CD4-positive, alpha-beta T cell treated with Interleukin-15 for 1 hour (primary cell): ENCODE data around the gene CSNK1E.
A peak's percentile ranks its signal among the peaks of the same experiment; 100 is the strongest.

ENCODE experiments used
- DNase-seq: peaks from one replicate; pipeline ENCODE4 v3.0.0-alpha.2; 2020

CSNK1E gene

DNA sequence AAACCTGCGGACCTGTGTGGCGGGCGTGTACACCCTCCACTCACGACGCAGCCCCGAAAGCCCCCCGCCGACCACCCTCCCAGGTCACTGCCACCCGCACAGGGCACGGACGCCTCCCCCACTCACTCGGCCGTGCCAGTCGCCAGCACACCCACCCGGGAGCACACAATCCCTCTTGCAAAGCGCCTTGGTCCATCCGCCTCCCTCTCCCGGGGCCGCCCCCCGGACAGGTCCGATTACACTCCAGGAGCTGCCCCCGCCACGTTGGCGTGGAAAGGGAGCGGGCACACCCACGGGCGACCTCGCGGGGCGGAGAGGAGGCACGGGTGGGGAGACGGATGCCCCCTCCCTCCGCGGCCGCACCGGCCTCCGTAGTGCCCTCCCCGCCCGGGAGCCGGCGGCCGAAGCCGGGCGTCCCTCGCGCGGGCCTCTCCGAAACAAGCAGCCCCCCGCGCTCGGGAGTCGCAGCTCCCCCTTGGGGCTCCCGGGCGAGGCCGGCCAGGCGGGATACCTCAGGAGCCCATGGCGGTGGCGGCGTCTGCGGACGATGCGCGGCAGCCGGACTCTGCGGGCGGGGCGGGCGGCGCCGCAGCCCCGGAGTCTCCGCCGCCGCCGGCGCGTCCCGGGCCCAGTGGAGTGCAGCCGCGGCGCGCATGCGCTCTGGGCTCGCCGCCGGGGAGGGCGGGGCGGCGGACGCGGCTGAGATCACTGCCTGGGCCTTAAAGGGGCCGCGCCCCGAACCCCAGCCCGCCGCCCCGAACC is 44.7 kb downstream of the CSNK1E start, which contains the start of gene TMEM184B:
Gene TMEM184B (minus strand): TSS at position 638 of the 762 bp plus-strand sequence. CDS start 25,049 bp downstream, outside the sequence.
- peak; percentile 85 for DNase-seq

DNA sequence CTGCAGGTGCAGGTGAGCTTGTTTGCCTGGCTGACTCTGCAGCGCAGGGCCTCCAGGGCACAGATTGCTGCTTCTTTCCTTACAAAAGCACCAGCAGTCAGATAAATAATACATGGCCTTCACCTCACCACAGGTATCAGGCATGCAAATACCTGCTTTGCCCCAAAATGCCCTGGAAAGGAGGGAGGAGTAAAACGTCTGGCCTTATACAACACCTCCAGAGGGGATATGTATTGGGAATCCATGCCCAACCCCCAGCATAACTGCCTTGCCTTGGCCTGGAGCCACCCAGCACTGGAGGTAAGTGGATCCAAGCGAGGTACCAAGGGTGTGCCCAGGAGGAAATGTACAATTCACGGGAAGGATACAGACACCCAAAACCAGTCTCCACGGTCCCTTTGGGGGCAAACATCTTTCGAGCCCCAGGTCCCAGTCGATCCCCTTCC is 45.3 kb downstream of the CSNK1E start:
- DNase-seq = no peak

DNA sequence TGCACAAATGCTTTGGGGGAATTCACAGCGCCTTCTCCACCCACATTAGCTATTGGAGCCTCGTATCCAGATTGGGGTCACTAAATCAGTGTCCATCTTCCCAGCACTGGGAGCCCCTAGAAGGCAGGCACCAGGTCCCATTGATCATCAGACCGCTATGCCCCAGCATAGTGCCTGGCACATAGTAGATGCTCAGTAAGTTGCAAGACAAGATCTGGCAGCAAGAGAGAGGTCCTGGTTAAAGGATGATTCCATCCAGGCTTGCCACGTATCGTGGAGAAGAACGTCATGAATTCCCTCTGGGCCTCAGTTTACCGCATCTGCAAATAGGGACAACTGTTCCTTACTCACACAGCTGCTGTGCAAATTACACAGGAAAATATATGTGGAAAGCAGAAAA is 46.1 kb downstream of the CSNK1E start:
- no peak for DNase-seq

DNA sequence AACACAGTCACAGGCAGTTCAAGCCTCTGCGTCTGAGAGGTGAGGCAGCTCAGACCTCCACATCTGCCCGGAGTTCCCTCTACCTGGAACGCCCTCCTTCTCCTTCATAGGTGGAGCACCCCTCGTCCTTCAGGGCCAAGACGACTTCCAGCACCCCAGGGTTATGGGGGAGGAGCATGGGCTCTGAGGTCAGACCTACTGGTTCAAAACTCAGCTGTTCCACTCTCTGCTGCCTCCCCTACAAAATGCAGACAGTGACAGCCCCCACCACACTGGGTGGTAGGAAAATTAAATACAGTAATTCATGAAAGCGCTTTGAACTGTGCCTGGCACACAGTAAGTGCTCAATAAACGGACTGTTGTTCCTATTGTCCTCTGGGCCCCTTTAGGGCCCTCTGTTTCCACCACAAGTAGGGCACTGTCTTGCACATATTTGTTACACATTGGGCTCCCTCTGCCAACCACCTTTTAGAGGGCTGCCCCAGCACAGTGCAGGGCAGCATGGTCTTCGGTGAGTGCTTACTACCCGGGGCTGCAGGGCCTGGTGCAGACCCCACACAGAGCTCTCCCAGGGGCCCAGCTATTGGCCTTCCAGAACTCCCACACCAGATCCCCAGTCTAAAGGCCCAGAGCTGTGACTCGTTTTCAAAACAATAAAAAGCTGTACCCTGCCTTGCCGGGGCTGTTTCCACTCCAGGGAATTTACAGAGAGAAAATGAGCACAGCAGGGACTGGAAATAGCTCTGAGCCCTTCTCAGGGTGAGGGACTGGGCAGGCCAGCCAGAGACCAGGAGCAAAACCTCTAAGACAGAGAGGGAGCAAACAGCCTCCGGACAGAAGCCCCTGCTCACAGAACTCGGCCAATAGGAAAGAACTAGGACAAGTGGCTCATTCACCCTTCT is 46.9 kb downstream of the CSNK1E start:
- no peak for DNase-seq

DNA sequence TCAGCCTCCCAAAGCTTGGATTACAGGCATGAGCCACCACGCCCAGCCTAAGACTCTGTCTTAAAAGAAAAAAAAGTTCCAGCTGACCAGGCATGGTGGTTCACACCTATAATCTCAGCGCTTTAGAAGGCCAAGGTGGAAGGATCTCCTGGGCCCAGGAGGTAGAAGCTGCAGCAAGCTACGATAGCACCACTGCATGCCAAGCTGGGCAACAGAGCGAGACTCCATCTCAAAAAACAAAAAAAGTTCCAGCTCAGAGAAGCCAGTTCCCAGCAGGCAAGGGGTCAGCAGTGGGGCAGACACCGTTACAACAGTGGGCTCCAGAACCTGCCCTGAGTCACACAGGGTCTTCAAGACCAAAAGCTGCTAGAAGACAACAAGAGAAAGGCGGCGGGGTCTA is 47.8 kb downstream of the CSNK1E start:
- no peak for DNase-seq

DNA sequence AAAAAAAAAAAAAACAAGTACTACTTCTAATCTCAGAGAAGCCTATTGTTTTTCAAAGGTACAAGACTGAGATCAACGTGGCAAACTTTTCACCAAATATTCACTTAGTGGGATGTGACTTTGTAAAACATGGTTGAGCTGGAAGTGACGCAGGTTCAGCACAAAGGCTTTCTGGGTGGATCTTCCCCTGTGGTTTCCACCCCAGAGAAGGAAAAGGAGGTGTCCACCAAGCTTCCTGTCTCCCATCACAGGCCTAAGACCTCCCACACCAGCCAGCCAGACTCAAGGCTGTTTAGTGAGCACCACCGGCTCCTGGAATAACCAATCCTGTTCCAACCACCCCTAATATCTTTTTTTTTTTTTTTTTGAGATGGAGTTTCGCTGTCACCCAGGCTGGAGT is 50.1 kb downstream of the CSNK1E start:
- DNase-seq = peak; percentile 74

DNA sequence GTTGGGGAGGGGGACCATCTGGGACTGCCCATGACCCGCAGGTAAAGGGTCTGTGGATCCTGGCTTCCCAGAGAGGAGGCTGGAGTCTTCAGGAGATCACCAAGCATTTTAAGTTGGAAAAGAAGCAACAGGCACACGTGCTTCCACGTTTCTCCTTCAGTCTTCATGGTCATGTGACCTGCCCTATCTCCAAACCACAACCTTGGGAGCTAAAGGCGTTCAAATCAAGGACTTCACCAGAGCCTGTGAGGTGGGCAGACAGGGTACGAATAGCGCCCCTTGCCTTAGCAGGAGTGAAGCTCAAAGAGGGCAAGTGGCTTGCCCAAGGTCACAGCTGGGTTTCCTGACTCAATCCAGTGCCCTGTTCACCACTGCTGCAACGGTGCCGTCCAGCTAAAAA is 51.1 kb downstream of the CSNK1E start:
- DNase-seq = no peak

DNA sequence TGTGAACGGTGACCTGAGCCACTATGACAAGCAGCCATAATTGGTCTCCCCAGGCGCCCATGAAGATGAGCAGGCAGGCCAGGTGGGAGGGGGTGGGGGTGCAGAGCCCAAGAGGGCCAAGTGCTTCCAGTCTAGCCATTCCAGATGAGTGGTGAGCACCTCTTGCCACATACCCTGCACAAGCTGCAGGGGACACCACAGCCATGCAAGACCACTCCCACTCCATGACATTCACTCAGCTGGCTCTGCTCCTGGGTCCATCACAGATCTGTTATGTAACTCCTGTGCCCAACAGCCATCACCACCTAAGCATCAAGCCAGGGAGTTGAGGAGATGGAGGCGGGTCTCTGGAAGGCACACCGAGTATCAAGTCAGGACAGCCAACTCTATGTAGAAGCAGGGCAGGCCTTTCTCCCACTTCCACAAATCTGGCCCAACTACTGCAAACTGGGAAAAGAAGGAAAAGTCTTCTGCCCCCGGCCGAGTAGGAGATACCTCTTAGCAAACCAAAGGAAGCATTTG is 52.9 kb downstream of the CSNK1E start:
- no peak for DNase-seq

DNA sequence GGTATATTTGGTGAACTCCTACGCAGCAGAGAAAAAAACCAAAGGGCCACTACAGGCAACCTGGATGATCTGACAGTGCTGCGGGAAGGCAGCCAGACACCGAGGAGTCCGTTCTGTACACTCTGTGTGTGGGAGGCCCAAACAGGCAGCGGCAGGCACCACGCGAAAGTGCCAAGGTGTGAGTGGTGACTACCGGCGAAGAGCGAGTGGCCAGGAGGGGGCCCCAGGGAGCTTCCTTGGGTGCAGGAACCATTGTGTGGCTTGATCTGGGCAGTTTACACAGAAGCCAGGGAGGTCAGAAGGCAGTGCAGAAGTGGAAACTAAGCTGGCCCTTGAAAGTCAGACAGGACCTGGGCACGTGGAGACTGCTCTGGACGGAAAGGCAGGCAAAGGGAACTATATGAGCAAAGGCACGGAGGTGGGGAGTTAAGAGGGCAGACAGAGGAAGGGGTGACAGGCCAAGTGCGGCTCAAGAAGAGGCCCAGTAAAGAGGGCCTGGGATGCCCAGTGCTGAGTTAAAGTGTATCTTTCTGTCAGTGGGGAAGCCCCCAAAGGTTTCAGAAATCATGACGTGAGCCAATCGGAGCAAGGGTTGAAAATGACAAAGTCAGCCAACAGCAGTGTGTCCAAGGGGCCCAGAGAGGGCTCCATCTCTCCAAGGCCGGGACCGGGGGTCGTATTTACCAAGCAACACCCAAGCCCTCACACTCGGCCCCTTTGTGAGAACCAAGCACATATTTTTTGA is 55.0 kb downstream of the CSNK1E start:
- DNase-seq = peak; percentile 37

DNA sequence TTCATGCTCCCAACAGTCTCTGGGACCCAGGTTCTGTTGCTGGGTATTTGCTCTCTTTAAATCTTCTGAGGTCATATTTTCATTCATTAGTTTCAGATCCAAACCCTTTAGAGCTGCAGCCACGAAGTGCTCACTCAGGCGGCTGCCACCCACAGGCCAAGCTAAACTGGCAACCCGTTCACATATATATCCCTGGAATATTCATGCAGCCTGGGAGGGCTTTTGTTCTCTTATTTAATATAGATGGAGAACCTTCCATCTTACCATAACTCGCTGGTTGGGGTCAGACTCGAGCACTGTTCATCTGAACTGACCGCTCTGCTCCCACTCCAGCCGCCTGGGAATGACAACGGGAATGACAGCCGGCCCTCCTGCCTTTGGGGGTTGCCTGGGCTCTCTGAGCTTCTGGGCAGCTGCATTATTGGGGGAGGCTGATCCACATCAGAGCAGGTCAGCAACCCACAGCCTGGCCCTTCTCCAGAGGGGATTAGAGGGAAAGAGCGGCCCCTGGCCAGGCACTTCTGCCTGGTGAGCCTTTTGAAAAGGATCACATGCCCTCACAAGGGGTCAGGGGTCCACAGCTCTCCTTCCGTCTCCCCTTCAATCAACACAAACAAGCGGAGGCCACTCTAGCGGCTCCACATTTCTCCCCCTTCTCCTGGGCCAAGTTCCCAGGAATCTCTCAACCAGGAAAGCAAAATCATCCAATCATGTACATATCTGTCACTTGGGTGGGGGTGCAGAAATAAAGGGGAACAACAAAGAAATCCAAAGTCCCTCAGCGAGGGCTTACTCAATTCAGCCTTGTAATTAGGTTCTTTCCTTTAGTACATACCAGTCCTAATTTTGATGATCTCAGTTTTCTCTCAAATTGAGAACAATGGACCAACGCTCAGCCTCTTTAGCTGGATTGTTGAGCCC is 56.2 kb downstream of the CSNK1E start:
- DNase-seq = no peak

DNA sequence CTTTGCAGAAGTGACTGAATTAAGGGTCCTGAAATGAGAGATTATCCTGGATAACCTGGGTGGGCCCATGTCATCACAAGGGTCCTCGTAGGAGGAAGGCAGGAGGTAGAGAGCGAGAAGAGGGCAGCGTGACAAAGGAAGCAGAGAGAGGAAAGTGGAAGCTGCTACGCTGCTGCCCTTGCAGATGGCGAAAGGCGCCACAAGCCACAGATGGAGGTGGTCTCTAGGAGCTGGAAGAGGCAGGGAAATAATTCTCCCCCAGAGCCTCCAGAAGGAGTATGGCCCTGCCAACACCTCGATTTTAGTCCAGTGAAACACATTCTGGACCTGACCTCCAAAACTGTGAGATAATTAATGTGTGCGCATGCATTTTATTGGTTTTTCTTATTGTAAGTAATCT is 57.9 kb downstream of the CSNK1E start:
- no peak for DNase-seq

DNA sequence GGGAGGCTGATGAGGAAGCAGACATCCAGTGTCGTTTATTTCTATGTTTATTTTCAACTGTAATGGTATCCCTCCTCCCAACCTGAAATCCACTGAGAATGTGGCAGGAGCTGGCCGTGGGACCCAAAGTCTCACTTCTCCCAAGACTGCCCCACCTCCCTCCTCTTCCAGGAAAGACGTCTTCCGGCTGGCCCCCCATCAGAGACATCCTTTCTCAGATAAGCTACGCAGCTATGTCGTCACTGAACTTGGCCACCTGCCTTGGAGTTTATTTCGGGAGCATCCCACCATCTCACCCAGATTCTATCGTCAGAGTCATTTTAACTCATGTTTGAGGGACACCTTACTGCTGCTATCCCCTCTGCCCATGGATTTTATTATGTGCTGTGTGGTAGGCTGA is 58.3 kb downstream of the CSNK1E start:
- DNase-seq = no peak

DNA sequence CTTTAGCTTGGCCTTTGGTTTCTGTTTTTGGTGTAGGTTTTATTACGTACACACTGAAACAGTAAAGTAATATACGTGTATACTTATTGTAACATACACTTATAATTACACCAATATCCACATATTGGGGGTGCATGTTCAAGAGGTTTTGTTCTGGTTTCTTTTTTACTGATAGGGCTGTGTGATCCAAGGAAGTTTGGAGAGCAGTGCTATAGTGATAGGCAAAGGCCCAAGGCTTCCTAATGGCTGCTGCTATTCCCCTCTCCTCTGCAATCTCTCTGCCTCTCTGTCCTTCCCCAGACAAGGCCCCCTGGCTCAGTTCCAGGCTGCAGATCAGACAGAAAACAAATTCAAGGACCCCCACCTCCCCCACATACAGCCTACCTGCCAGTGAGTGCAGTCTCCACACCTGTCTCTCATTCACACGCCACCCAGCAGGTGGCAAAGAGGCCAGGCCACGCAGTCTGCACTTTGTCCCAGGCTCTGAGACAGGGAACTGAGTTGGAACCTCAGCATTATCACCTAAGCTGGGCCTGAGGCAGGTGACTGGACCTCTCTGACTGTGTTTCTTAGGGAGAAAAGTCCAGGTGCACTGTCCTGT is 59.5 kb downstream of the CSNK1E start:
- DNase-seq = no peak

DNA sequence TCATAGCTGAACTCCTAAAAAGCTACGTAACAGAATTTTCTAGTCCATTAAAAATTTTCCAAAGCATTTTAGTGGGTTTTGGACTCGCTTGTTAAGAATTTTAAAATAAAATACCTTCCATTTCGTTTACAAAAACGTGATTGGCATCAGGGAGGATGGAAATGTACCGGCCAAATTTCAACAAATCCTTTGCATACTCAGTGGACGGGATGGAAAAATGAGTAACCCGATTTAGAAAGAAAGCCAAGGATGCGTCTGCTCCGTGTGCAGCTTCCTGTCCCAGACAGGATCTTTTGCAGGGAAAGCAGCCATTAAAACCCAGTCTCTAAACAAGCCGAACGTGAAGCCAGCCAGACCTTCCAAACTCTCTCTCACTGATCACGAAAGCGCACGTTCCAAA is 60.1 kb downstream of the CSNK1E start:
- no peak for DNase-seq

DNA sequence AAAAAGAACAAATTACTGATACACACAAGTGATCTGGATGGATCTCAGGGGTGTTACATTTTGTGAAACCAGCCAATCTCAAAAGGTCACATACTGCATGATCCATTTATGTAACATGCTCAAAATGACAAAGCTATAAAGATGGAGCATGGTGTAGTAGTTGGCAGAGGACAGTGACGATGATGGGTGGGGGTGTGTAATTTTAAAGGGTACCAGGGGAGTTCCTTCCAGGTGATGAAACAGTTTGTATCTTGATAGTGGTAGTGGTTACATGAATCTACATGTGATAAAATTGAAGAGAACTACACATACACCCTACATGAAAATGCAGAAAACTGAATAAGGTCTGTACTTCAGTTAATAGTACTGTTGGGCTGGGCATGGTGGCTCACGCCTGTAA is 61.5 kb downstream of the CSNK1E start:
- no peak for DNase-seq

DNA sequence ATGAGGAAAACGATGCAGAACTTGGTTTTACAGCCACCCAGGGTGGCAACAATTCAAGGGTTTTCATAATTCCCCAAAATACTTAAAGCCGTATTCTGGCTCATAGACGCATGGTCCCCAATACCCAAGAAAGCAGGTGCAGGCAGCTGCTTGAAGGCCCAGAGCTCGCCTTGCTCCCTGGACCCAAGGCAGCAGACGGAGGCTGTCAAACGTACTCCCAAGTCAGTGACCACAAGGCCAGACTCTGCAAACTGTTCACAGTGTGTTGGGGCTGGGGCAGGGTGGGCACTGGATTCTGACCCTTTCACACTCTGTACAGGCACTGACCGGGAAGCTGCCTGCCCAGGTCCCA is 65.9 kb downstream of the CSNK1E start:
- DNase-seq = no peak

DNA sequence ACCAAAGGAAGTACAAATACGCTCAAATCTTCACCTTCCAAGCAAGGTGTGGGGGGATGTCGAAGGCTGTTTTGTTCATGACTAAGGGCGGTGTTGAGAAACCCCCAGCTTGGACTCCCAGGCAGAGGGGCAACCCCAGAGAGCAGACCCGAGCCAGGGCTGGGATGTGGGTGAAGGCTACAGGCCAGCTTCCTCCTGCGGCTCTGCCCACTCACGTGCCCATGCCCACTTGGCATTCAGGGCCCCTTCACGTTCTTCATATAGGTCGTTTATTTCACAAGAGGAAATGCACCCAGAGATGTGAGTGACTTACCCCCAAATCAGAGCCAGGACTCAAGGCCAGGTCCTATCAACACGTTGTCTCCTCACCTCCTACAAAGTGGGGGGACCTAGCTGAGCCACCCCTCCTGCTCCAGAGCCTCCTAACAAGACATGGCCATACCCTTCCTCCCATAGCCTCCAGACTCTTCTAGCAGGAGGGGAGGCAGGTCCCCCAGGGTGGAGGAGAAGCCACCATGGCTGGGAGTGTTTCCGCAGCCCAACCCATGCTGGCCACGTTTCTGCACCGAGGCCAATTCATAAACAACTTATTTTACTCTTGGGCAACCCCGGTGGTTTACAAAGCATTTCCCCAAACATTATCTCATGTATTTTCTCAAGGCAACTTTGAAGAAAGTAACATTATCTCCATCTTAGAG is 66.4 kb downstream of the CSNK1E start:
- DNase-seq = no peak

DNA sequence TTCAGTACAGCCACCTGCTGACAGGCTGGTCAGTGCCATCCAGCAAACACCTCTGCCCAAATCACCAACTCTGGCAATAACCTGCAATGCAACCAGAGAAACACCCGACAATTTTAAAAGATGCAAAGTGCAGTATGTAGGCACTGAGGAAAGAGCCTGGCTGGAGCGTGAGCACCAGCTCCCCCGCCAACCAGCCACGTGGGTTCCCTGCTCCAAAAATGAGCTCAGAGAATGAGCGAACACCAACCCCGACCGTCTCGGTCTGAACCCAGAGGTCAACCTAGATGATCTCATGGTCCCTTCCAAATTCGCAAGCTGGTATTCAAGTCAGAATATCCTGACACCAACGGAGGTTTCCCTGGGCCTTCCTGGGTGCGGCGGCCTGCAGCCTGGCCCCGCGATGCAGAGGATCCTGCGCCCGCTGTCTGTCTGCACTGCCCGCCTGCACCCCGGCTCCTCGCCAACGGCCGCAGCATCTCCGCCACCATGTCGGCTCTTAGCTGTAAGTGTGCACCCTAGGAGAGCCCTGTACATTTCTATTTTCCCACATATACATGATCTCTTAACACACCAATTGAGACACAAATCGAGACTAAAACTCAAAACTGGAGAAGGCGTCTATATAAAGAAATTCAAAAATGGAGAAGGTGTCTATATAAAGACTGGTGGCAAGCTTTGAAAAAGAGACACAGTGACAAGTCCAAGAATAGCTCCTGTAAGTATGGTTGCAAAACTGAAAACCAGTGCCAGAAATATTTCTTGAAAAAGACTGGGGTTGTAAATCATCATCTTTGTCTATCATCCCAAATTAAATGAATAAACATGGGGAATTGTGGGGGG is 67.2 kb downstream of the CSNK1E start:
- no peak for DNase-seq

DNA sequence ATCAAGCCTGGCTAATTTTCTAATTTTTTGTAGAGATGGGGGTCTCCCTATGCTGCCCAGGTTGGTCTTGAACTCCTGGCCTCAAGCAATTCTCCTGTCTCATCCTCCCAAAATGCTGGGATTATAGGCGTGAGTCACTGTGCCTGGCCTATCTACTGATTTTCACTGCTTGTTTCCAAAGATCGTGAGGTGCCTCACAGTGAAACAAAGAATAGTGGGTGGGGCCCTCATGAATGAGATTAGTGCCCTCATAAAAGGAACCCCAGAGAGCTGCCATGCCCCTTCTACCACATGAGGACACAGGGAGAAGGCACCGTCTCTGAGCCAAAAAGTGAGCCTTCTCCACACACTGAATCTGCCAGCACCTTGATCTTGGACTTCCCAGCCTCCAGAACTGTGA is 67.9 kb downstream of the CSNK1E start:
- DNase-seq = no peak

DNA sequence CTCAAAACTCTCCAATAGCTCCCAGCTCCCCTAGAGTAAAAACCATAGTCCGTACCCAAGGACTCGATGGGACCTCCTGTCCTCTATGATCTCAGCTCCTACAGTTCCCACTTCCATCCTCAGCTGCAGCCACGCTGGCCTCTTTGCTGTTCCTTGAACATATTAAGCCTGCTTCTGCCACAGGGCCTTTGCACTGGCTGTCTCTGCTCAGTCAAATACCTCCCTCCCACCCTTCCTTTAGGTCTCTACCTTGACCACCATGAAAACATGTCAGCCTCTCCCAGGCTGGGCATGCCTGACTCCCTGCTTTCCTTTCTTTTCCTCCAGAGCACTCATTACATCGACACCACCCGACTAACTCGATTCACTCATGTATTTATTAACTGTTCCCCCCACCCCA is 69.0 kb downstream of the CSNK1E start:
- no peak for DNase-seq
